Measurements from ENCODE around the gene AADACL2. TPM values are rescaled to one million over a fixed set of nuclear protein-coding genes. Genes with fewer than 3 reads are reported as not detected.

The AADACL2 gene
- total and polyA plus RNA-seq, 2 of the 4 experiments (the other 2 are of a cell fraction): not detected

DNA sequence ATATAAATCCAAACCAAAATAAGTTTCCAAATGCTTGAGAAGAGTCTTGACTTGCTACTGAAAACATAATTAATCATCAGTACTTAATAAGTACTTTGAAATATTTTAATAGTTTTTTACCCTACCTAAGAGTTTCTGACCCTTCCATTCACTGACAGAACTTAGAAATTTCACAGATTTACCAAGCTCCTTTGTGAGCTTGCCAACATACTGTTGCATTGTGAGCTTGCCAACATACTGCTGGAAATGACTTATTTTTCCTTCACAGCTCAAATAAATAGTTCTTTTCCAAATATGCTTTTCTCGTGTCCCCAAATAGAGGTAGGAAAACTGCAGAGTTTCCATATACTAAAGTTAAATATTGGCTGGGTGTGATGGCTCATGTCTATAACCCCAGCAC, 70.5 kb downstream of the AADACL2 start:
- H3K23ac ChIP-seq (ENCODE audit: low read depth, low read length): no peak overlapping the region
- H2BK15ac ChIP-seq (ENCODE audit: low read depth, low read length): no peak overlapping the region
- DNase-seq: no peak
- ATAC-seq (ENCODE audit: low read depth): no peak
- no peak overlapping the region for H2AK5ac ChIP-seq (ENCODE audit: low read depth, low read length)
- H2BK20ac ChIP-seq (ENCODE audit: low read depth, low read length): no peak overlapping the region
- H4K91ac ChIP-seq (ENCODE audit: insufficient read depth, low read depth, low read length): no peak overlapping the region
- no peak overlapping the region for H3K27ac ChIP-seq (ENCODE audit: insufficient read depth, low read length)
- no peaks in the 10 kb centered on the region for H3K9me1 ChIP-seq (ENCODE audit: insufficient read depth, low read length)
- in situ Hi-C loops (cut with MboI; ENCODE audit: low sequenced_read_pairs): no loop called here
- CTCF ChIA-PET: interaction anchor here (0.5 to 1.0 kb wide), 2 partner anchors 24 to 27 kb away, joined by 3 read pairs; no protein-coding TSS in a partner anchor
- no peaks in the 10 kb centered on the region for H3K36me3 ChIP-seq (ENCODE audit: control insufficient read depth, insufficient read depth, low read length)
- H4K20me1 ChIP-seq (ENCODE audit: insufficient read depth, low read length): no peaks in the 10 kb centered on the region
- no peak overlapping the region for H3K18ac ChIP-seq (ENCODE audit: low read depth, low read length)
- intact Hi-C loops (cut with micrococcal nuclease): no loop called here
- H3K56ac ChIP-seq (ENCODE audit: extremely low read depth, insufficient read depth, low read length): no peak overlapping the region
- no peak overlapping the region for H2BK120ac ChIP-seq (ENCODE audit: low read depth, low read length)
- H2BK5ac ChIP-seq (ENCODE audit: low read depth, low read length, poor library complexity, severe bottlenecking): no peak overlapping the region
- POLR2A ChIA-PET (ENCODE audit: unreplicated experiment): no interaction called here
- BruUV-seq (replicated peaks): no TSS peak
- no peak overlapping the region for H4K8ac ChIP-seq (ENCODE audit: low read depth in 2 of 2, low read length in 2 of 2)
- TF ChIP-seq CHD1 (IDR thresholded peaks at IDR 0.05; ENCODE audit: low read depth, low read length): no peak
- TF ChIP-seq CEBPB (IDR thresholded peaks at IDR 0.05; ENCODE audit: low read depth, low read length): no peak
- no peak for TF ChIP-seq RCOR1 (IDR thresholded peaks at IDR 0.05; ENCODE audit: insufficient replicate concordance, low read length)
- TF ChIP-seq, protein P1, sequence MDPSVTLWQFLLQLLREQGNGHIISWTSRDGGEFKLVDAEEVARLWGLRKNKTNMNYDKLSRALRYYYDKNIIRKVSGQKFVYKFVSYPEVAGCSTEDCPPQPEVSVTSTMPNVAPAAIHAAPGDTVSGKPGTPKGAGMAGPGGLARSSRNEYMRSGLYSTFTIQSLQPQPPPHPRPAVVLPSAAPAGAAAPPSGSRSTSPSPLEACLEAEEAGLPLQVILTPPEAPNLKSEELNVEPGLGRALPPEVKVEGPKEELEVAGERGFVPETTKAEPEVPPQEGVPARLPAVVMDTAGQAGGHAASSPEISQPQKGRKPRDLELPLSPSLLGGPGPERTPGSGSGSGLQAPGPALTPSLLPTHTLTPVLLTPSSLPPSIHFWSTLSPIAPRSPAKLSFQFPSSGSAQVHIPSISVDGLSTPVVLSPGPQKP (IDR thresholded peaks at IDR 0.05; ENCODE audit: borderline replicate concordance, low read depth, low read length): no peak
- no peak for TF ChIP-seq FOS (IDR thresholded peaks at IDR 0.05; ENCODE audit: low read depth, low read length)
- TF ChIP-seq RFX5 (IDR thresholded peaks at IDR 0.05; ENCODE audit: low read depth, low read length): no peak
- no peak for TF ChIP-seq NFE2L2 (IDR thresholded peaks at IDR 0.05; ENCODE audit: low read depth, low read length)
- no peak overlapping the region for H2AK9ac ChIP-seq (replicated peaks; ENCODE audit: low read depth, low read length, poor library complexity)
- no peak overlapping the region for H4K5ac ChIP-seq (ENCODE audit: low read depth, low read length)
- H3K4ac ChIP-seq (ENCODE audit: low read depth, low read length): no peak overlapping the region
- no peak overlapping the region for H3K4me2 ChIP-seq (ENCODE audit: low read depth, low read length)
- no CpG with 5 or more reads among the region's 1 CpG for WGBS, 2 experiments (ENCODE audit: extremely low coverage in 2 of 2, insufficient read length in 1 of 2)
- H3K9me3 ChIP-seq (ENCODE audit: control insufficient read depth, insufficient read depth, low read length): peaks cover 4% of the 10 kb centered on the region; the same call in 1 of the 2 replicates
- no peak overlapping the region for H3K14ac ChIP-seq (replicated peaks; ENCODE audit: low read depth, low read length)
- no peak overlapping the region for H3K9ac ChIP-seq (ENCODE audit: low read depth, low read length)
- no peaks in the 10 kb centered on the region for H3K27me3 ChIP-seq (ENCODE audit: control insufficient read depth, insufficient read depth, low read length)
- H3K4me3 ChIP-seq (ENCODE audit: insufficient read depth, low read depth, low read length): no peak overlapping the region
- H2AFZ ChIP-seq (replicated peaks; ENCODE audit: low read length, poor library complexity): no peak overlapping the region
- no peaks in the 10 kb centered on the region for H3K79me1 ChIP-seq (ENCODE audit: low read depth in 1 of 2, low read length in 2 of 2)
- H3K4me1 ChIP-seq (ENCODE audit: control insufficient read depth, insufficient read depth, low read length): no peaks in the 10 kb centered on the region
- dilution Hi-C loops (cut with HindIII; ENCODE audit: low sequenced_read_pairs, unreplicated experiment): no loop called here
